Transverse colon (tissue), 3 donors: ENCODE data around the gene ADAM12.

Source experiments
- CTCF ChIP-seq, 5 experiments: fragments of 200-600 bp in 3 of 5; fragments of 450-650 bp in 2 of 5; sonication (generic) in 3 of 5; IDR thresholded peaks; 1 replicate in 2 of 5; 2 replicates in 3 of 5; pipeline ENCODE4 v1.5.1; 2016 to 2017; ENCODE audit warnings: antibody characterized with exemption in 5 of 5, inconsistent platforms in 3 of 5, mild to moderate bottlenecking in 2 of 5, moderate library complexity in 1 of 5
- EP300 ChIP-seq: sonication (generic); formaldehyde crosslinking; IDR thresholded peaks from one replicate; pipeline ENCODE4 v1.6.1; 2017; ENCODE audit warnings: antibody characterized with exemption, low read depth
- POLR2A ChIP-seq: fragments of 450-650 bp; IDR thresholded peaks from one replicate; pipeline ENCODE4 v1.6.1; 2016; ENCODE audit warnings: antibody characterized with exemption, mild to moderate bottlenecking, moderate library complexity

- no peak for TF ChIP-seq CTCF (IDR thresholded peaks at IDR 0.05)
- no peak for TF ChIP-seq EP300
- no peak for TF ChIP-seq POLR2A
Observed at GRCh38 chr10:126373972-126374371, 14.3 kb downstream of the ADAM12 start.
